HL-60 (cell line): ENCODE measurements around the gene HPSE2.

Source experiments
- GABPA ChIP-seq: IDR thresholded peaks from 2 replicates; pipeline ENCODE4 v1.6.1; 2012; ENCODE audit warnings: low read depth
- POLR2AphosphoS5 ChIP-seq: IDR thresholded peaks from 2 replicates; pipeline ENCODE4 v1.6.1; 2012; ENCODE audit warnings: low read depth
- SPI1 ChIP-seq: IDR thresholded peaks from 2 replicates; pipeline ENCODE4 v1.6.1; 2012; ENCODE audit warnings: low read depth, mild to moderate bottlenecking, borderline replicate concordance
- TF ChIP-seq, protein P1 (sequence below): IDR thresholded peaks from 2 replicates; pipeline ENCODE4 v1.6.1; 2012; ENCODE audit warnings: low read depth; ENCODE audit not compliant: insufficient replicate concordance
- TF ChIP-seq, protein P2 (sequence below): IDR thresholded peaks from one replicate; pipeline ENCODE4 v1.5.1; 2011; ENCODE audit warnings: low read length, control low read depth, inconsistent platforms; ENCODE audit not compliant: insufficient read depth

DNA sequence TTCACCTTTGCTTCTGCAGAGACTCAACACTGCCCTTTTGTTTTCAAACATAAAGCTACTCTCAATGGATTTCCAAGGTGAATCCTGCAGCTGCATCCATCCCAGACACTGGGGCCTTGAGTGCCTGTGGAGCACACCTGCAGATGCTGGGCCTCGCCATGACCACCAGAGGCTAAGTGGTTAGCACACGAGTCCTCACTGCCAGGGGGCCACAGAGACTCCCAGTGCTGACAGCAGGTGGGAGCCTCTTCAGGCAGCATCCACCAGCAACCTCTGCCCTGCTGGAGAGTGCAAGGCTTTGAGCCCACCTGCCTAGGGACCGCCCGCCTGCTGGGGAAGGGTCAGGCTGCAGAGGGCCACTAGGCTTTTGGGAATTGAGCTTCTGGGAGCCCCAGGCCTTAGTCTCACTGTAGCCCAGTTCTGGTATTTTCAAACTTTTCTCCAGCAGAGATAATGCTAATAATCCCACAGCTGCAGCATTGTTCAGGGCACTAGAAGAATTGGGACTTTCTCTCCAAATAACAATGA is 779.5 kb downstream of the HPSE2 start:
- TF ChIP-seq, protein P1, sequence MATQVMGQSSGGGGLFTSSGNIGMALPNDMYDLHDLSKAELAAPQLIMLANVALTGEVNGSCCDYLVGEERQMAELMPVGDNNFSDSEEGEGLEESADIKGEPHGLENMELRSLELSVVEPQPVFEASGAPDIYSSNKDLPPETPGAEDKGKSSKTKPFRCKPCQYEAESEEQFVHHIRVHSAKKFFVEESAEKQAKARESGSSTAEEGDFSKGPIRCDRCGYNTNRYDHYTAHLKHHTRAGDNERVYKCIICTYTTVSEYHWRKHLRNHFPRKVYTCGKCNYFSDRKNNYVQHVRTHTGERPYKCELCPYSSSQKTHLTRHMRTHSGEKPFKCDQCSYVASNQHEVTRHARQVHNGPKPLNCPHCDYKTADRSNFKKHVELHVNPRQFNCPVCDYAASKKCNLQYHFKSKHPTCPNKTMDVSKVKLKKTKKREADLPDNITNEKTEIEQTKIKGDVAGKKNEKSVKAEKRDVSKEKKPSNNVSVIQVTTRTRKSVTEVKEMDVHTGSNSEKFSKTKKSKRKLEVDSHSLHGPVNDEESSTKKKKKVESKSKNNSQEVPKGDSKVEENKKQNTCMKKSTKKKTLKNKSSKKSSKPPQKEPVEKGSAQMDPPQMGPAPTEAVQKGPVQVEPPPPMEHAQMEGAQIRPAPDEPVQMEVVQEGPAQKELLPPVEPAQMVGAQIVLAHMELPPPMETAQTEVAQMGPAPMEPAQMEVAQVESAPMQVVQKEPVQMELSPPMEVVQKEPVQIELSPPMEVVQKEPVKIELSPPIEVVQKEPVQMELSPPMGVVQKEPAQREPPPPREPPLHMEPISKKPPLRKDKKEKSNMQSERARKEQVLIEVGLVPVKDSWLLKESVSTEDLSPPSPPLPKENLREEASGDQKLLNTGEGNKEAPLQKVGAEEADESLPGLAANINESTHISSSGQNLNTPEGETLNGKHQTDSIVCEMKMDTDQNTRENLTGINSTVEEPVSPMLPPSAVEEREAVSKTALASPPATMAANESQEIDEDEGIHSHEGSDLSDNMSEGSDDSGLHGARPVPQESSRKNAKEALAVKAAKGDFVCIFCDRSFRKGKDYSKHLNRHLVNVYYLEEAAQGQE: no peak
- TF ChIP-seq, protein P2, sequence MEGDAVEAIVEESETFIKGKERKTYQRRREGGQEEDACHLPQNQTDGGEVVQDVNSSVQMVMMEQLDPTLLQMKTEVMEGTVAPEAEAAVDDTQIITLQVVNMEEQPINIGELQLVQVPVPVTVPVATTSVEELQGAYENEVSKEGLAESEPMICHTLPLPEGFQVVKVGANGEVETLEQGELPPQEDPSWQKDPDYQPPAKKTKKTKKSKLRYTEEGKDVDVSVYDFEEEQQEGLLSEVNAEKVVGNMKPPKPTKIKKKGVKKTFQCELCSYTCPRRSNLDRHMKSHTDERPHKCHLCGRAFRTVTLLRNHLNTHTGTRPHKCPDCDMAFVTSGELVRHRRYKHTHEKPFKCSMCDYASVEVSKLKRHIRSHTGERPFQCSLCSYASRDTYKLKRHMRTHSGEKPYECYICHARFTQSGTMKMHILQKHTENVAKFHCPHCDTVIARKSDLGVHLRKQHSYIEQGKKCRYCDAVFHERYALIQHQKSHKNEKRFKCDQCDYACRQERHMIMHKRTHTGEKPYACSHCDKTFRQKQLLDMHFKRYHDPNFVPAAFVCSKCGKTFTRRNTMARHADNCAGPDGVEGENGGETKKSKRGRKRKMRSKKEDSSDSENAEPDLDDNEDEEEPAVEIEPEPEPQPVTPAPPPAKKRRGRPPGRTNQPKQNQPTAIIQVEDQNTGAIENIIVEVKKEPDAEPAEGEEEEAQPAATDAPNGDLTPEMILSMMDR: no peak
- TF ChIP-seq POLR2AphosphoS5: no peak
- TF ChIP-seq GABPA: no peak
- no peak for TF ChIP-seq SPI1
